DOHH2 (cell line): ENCODE data around the gene TMEM217.

ENCODE experiments used
- EZH2phosphoT487 ChIP-seq: fragments of 200-600 bp; sonication (generic); IDR thresholded peaks from 2 replicates; pipeline ENCODE4 v1.6.1; 2017; ENCODE audit warnings: borderline replicate concordance, mild to moderate bottlenecking, antibody characterized with exemption, low read length, moderate library complexity, mixed read lengths
- TF ChIP-seq, protein P1 (sequence below): fragments of 200-600 bp; sonication (generic); IDR thresholded peaks from one replicate; pipeline ENCODE4 v1.5.1; 2014; ENCODE audit warnings: antibody characterized with exemption, mild to moderate bottlenecking, low read depth, low read length; ENCODE audit not compliant: poor library complexity, severe bottlenecking

DNA sequence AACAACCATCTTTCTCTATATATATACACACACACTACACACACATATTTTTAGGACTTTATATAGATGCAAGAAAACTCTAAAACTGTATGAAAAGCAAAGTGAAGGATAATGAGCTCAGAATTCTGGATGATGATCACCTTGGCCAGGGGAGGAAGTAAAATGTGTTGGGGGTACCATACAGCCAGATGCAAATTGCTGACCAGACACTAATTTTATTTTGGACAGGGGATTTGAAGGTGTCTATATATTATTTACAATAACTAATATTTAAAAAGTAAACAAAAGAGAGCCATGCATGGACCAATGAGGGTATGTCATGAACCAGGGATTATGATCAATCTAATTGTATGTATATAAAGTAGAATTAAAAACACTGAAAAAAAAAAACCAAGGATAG, 20.2 kb downstream of the TMEM217 start:
- TF ChIP-seq, protein P1, sequence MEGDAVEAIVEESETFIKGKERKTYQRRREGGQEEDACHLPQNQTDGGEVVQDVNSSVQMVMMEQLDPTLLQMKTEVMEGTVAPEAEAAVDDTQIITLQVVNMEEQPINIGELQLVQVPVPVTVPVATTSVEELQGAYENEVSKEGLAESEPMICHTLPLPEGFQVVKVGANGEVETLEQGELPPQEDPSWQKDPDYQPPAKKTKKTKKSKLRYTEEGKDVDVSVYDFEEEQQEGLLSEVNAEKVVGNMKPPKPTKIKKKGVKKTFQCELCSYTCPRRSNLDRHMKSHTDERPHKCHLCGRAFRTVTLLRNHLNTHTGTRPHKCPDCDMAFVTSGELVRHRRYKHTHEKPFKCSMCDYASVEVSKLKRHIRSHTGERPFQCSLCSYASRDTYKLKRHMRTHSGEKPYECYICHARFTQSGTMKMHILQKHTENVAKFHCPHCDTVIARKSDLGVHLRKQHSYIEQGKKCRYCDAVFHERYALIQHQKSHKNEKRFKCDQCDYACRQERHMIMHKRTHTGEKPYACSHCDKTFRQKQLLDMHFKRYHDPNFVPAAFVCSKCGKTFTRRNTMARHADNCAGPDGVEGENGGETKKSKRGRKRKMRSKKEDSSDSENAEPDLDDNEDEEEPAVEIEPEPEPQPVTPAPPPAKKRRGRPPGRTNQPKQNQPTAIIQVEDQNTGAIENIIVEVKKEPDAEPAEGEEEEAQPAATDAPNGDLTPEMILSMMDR = no peak
- no peak for TF ChIP-seq EZH2phosphoT487
